HG03159 (cell line): ENCODE results near the gene C2CD2L.
A peak's percentile ranks its signal among the peaks of the same experiment; 100 is the strongest.
"Not testable (repeated sequence)": the region's sequence is repeated elsewhere in the genome, so short reads cannot be mapped to it uniquely, and the experiment has no call there.

Experiments
- ATAC-seq: cut with Tn5 transposase; IDR thresholded peaks from one replicate; pipeline ENCODE4 v1.9.1; 2021; ENCODE audit warnings: mild to moderate bottlenecking, moderate library complexity; ENCODE audit not compliant: unreplicated experiment

C2CD2L gene

DNA sequence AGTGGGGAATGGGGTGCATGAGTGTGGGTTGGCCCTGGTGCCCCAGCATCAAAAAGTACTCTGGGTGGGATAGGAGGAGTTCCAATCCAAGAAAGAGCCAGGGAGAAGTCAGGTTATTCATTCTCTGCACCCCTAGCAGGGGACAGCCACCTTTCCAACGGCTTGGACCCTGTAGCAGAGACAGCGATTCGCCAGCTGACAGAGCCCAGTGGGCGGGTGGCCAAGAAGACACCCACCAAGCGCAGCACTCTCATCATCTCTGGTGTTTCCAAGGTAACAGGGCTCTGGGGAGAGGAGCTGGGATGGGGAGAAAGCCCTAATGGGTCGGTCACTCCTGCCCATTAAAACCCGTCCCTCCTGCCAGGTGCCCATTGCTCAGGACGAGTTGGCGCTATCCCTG, 6.6 kb downstream of the C2CD2L start:
- ATAC-seq = no peak

DNA sequence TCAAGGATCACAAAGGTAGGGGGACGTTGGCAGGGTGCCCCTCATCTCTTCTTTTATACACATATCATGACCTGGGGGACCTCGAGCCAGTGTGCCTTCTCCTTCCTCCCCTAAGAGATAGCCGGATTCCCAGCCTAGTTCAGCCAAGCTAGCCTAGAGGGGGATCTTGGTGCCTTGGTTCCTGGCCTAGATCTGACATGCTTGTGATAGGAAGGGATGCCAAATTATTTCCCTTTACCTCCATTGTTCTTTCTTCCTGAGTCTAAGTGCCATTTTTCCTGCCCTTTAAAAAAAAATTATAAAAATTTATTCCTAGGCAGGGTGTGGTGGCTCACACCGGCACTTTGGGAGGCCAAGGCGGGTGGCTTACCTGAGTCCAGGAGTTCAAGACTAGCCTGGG, 7.2 kb downstream of the C2CD2L start:
- no peak for ATAC-seq

DNA sequence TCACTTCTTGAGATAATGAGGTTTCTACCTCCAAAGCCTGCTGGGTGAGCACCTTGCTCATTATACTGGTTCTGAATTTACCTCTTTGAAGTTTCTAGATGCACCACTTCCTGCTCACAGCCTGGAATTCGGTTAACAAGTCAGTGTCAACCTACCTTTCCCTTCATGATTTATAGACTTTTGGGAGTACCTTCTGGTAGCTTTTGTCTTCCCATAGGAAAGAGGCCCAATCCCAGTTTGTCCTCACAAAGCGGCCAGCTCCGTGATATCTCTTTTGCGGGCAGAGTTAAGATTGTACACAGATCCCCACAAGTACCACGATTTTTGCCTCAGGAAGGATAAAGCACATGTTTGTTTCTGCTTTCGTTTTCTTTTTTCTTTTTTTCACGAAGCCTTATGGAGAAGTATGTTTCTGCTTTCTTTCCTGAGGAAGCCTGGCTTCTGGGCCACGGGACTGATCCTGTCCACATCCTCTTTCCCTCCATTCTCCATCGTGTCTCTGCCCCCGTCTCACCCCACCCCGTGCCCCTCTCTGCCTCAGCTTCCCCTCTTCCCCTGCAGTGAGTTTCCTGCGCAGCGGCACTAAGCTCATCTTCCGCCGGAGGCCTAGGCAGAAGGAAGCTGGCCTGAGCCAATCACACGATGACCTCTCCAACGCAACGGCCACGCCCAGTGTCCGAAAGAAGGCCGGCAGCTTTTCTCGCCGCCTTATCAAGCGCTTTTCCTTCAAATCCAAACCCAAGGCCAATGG, 8.5 kb downstream of the C2CD2L start:
- ATAC-seq = no peak

DNA sequence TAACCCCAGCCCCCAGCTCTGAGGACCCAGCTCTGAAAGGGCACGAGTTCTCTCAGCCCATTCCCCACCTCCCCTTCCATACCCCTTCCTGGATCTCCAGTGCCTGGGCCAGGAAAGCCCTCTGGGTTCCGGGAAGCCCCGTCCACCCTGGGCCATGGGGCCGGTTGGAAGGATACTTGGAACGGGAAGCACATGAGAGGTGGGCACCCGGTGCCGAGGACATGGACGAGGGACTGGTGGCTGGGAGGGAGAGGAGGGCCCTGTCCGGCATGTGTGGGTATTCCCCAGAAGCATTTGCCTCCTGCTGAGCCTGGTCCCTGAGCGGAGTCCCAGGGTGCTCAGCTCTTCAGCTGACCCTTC, 9.1 kb downstream of the C2CD2L start:
- no peak for ATAC-seq

DNA sequence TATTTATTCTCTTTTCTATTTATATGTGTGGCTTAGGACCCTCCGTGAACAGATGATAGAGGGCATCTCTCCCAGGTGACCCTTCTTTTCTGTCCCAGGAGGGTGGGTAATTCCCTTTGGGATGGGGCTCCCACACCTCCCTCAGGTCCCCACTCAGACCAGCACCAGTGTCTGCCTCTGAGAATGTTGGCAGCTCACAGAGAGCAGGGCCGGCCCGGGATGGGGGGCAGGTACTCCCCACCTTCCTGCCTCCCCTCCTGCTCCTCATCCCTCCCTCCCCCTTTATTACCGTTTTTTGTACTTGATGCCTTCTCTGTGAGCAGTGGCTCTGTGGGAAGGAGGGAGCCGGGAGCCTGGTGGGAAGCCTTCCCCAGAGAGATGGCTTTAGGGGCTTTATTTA, 9.5 kb downstream of the C2CD2L start:
- no peak for ATAC-seq

DNA sequence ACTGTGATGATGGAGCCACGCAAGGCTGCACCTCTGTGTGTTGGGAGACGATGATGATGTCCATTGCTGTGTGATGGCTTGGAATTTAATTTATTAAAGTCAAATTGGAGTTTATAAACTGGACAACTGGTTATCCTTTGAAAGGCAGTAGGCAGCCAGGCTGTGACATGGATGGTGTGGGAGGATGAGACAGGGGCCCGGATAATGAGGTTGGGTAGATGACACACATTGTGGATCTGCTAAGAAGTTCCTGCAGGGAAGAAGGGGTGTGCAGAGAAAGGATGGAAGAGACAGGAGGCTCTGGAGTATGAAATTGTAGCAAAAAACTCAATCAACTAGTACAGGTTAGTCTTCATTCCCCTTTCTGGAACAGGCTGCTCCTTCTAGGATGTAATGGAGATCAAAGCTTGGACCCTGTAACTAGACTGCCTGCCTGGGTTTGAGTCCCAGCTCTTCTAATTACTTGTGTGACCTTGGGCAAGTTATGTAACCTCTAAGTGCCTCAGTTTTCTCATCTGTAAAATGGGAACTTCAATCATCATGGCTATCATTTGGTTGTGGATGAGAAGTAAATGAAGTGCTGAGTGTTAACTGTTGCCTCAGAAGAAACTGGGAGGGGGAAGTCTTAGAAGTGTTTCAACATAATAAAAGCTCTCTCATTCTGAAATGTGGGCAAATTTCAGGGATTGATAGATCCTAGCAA, 10.0 kb downstream of the C2CD2L start:
- ATAC-seq = no peak

DNA sequence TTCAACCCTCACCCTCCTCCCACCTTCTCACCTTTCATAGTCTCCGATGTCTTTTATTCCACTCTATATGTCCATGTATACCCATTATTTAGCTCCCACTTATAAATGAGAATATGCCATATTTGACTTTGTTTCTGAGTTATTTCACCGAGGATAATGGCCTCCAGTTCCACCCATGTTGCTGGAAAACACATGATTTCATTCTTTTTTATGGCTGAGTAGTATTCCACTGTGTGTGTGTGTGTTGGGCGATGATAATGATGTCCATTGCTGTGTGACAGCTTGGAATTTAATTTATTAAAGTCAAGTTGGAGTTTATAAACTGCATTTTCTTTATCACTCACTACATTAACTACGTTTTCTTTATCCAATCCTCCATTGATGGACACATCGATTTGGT, 11.1 kb downstream of the C2CD2L start:
- ATAC-seq = no peak

DNA sequence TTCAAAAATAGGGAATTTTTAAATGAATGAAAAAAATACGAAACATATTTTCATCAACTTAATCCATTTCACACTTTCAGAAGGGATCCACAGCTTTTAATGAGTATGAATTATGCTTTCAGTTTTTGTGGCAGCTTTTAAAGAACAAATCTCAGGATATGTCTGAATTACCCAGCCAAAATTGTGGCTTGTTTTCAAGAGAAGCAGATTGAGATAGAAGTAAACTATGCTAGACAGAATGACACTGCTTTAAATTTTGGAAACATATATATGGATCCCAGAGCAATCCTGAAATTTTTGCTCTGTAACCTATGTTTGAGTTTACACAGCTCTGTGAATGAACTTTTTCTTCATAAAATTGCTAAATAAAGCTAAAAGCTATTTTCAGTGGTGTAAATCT, 11.8 kb downstream of the C2CD2L start:
- ATAC-seq = no peak

DNA sequence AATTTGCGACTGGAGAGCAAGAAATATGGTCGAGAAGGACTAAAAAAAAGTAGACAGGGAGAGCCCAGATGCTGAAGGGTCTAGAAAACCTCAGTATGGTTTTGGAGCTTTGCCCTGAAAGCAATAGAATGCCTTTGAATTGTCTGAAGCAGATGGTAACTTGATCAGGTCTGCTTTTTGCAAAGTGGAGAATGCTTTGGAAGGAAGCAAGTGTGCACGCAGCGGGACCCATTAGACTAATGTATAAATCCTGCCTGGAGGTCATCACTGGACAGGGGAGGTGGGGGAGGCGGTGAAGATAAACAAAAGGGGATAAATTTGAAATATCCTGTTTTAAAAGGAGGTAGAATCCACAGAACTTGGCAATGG, 13.5 kb downstream of the C2CD2L start:
- ATAC-seq = no peak

DNA sequence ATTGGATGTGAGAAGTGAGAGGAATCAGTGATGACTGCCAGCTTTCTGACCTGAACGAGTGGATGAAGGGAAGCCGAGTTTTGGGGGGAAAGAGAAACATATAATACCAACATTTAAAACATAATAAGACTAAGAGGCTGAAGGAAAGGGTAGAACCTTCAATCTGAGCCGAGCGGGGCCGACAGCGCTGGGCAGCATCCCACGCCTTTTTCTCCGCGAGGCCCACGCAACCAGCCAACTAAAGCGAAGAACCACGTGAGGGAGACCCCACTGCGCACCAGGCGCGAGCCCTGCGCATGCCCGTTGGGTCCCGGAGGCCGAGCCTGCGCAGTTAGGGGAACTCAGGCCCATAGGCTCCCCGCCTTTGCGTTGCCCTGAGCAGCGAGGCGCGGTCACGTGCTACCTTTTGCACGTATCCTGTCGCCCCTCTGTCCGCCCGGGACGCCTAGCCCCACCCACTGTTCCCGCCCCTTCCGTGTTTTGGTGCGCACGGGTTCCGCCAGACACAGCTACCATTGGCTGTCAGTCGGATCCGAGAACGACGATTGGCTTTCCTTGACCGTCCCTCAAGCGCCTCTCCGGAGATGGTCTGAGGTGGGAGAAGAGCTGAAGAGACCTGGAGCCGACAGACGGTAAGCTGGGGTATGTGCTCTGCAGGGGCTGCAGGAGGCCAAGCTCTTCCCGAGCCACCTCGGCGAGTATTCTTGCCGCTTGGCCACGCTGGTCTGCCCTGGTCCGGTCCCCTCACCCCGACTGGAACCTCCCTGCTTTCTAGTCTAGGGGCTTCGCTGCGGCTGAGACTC, 14.1 kb downstream of the C2CD2L start, which contains the start of gene HINFP:
Gene HINFP, plus strand, starts transcription at position 573 of the 803 bp plus-strand sequence. CDS start 5,365 bp downstream, outside the sequence.
- ATAC-seq = peak; percentile 97

DNA sequence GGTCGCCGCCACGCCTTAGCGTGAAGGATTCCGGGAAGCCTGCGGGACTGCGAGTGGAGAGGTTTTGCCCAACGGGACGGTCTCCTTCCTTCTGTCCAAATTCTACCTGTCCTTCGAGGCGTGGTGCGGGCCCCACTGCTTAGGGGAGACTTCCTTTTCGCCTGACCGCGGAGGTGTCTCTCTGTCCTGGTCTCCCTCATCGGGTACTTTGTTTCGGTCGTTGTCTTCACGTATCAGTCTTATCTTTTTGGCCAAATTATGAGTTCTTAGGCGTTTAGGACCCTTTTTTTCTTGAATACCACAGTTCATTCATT, 14.6 kb downstream of the C2CD2L start:
- peak; percentile 21 for ATAC-seq

DNA sequence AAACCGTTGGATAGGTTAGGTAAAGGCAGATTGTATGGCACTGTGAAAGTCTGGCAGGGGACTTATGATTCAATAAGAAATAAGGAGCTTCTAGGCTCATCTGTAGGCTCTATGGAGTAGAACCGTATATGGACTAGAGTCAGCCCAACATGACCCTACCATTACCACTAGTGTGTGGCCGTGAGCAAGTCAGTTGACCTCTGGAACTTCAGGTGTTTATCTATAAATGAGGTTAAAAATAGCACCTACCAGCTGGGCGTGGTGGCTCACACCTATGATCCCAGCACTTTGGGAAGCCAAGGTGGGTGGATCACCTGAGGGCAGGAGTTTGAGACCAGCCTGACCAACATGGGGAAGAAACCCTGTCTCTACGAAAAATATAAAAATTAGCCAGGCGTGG, 18.7 kb downstream of the C2CD2L start:
- ATAC-seq = no peak

DNA sequence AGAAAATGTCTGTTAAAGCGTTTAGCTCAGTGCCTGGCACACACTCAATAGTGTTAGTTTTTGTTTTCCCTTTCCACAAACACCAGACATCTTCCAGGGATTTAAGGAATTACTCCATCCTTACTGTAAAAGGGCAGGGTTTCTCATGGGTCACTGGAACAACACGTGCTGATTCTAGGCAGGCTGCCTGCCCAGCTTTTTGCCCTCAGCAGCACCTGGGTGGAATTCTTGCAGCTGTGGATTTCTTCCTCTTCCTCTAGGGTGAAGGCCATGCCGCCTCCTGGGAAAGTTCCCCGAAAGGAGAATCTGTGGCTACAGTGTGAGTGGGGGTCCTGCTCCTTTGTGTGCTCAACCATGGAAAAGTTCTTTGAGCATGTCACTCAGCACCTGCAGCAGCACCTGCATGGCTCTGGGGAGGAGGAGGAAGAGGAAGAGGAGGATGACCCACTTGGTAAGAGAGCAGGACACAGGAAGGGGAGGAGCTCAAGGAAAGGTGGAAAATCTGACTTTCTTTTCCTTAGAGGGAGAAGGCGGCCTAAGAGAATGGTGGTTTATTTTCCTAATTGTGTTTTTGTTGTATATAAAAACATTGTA, 19.6 kb downstream of the C2CD2L start:
- no peak for ATAC-seq

DNA sequence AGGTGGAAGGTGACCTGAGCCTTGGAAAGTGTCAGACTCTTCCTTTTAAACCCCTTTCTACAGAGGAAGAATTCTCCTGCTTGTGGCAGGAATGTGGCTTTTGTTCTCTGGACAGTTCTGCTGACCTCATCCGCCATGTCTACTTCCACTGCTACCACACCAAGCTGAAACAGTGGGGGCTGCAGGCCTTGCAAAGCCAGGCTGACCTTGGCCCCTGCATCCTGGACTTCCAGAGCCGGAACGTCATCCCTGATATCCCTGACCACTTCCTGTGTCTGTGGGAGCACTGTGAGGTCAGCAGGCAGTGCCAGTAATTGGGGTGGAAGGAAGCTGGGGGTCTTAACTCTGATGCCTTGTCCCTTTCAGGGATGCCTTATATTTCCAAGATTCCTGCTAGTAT, 23.5 kb downstream of the C2CD2L start:
- no peak for ATAC-seq

DNA sequence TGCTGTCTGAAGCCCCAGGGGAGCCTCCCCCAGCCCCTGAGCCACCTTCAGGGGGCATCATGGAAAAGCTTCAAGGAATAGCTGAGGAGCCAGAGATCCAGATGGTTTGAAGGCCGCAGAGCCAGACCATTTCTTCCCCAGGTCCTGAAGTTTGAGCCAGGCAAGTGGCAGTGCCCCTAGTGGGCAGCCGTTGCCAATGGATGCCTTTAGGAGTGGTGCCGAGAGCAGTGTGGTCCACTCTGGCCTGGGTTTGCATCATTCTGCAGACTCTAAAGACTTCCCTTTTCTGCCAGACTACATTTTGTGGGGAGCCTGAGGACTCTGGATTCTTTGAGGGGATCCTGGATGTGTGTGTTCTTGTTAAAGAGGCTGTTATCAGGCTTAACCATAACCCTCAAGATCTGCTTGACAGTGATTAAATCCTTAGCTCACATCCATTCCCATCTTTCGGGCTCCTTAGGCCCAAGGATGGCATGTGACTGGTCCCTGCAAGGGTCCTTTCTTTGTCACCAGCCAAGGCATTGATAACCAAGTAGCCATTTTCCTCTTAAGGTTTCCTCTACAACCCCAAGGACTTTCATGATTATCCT, 27.3 kb downstream of the C2CD2L start:
- no peak for ATAC-seq

DNA sequence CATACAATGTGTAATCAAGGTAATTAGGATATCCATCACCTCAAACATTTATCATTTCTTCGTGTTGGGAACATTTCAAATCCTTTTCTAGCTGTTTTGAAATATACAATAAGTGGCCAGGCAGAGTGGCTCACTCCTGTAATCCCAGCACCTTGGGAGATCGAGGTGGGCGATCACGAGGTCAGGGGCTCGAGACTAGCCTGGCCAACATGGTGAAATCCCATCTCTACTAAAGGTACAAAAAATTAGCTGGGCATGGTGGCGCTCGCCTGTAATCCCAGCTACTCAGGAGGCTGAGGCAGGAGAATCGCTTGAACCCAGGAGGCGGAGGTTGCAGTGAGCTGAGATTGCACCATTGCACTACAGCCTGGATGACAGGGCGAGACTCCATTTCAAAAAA, 32.1 kb downstream of the C2CD2L start:
- not testable (repeated sequence) for ATAC-seq

DNA sequence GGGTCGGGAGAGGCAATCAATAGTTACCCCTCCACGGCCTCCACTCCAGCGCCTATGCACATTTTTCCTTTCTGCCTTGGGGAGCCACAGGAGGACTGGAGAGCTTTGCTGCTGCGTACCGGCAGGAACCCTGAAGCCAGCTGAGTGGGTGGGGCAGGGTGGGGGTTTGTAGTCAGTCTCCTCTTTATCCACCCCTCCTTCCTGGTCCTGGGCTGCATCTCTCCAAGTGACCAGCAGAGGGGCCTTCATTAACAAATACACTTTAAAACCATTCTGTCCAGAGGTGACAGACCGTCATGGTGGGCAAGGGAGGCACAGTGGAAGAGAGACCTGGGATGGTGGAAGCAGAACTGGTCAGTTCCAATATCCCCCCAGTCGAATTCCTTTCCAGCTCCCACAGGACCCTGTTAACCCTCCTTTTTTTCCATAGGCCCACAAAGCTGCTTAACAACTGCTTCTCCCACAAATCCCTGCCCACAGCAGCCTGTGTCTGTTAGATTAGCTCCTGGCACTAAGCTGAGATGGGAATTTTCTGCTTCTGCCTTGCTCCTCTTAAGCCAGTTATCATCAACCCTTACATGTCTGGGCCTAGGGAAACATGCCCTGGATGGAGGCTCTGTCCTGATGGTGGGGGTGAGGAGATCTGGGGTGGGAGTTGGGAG, 37.8 kb downstream of the C2CD2L start:
- ATAC-seq = no peak

DNA sequence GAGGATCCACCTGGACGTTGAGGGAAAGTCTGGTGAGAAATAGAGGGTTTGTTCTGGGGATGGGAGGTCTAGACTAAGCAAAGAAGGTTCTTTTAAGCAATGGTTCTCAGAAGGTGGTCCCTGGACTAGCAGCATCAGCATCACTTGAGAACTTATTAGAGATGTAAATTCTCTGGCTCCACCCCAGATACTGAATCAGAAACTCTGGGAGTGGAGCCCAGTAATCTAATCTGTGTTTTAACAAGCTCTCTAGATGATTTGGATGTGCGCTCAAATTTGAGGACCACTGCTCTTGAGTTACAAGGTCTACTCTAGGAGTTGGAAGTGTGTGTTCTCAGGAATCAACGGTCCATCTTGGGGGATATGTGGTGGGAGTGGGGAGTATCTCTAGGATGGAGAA, 38.4 kb downstream of the C2CD2L start:
- ATAC-seq = no peak

DNA sequence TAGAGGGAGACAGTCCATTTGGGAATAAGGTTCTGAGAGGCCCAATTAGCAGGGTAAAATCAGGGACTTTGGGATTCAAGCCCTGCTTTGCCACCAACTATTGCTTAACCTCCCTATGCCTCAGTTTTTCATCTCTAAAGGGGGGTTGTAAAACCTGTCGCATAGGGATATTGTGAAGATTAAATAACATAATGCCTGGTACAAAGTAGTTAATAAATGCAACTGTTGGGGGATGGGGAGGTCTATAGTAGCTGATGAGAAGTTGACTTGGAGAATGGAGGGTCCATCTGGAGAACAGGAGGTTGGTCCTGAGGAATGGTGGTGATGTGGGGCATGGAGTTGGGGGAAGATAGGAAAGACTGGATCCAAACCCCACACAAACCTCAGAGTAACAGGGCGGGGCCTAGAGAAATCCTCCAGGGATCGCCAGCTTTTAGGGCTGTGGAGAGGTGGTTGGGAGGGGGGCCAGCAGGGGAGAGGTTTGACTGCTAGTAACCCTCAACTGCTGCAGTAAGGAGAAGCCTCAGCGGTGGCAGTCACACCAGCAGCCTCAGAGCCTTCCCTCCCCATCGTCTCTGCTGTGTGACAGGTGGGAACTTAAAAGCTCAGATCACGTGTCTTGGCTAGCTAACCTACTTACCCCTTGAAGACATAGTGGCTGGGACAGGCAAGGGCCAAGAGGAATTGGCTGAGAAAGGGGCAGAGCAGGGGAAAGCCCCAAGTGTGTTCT, 40.6 kb downstream of the C2CD2L start:
- ATAC-seq = no peak

DNA sequence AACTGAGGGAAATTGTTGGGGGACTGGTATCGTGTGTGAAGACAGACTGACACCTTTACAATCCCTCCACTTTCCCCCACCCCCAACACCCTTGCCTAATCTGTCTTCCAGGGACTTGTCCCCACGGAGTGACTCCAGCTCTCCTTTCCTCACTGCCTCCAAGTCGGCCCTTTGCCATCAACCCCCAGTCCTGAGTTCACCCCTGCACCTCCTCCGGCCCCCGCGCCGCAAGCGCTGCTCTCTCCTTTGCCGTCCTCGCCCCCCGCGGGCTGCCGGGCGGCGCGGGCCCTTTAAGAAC, 41.5 kb downstream of the C2CD2L start:
- ATAC-seq = no peak
